Liver (tissue), 9 donors: ENCODE data around the gene RPS2. TPM values are rescaled to one million over a fixed set of nuclear protein-coding genes. Genes with fewer than 3 reads are reported as not detected.

Experiments used
- DNase-seq: peaks from one replicate; pipeline ENCODE4 v3.0.0-alpha.2; 2017; ENCODE audit warnings: low spot score
- H3K27ac ChIP-seq, 2 donors: one replicate each; pipeline ENCODE4 v1.7.0; 2013; ENCODE audit warnings: inconsistent platforms in 2 of 2, low read length in 2 of 2, control low read depth in 1 of 2, low read depth in 1 of 2, mild to moderate bottlenecking in 1 of 2
- H3K27me3 ChIP-seq, 4 donors: one replicate each; pipeline versions ENCODE4 v1.6.1 to v1.7.0; 2013; ENCODE audit warnings: low read length in 3 of 4, inconsistent platforms in 1 of 4, mild to moderate bottlenecking in 1 of 4, moderate library complexity in 1 of 4; ENCODE audit not compliant: control insufficient read depth in 4 of 4, insufficient read depth in 4 of 4
- H3K36me3 ChIP-seq, 4 donors: one replicate each; pipeline versions ENCODE4 v1.6.1 to v1.7.0; 2013; ENCODE audit warnings: low read length in 3 of 4, mild to moderate bottlenecking in 3 of 4, low read depth in 1 of 4, moderate library complexity in 1 of 4; ENCODE audit not compliant: control insufficient read depth in 4 of 4, insufficient read depth in 3 of 4
- H3K4me1 ChIP-seq, 4 donors: one replicate each; pipeline versions ENCODE4 v1.6.1 to v1.7.0; 2013; ENCODE audit warnings: low read length in 3 of 4, mild to moderate bottlenecking in 3 of 4, moderate library complexity in 1 of 4; ENCODE audit not compliant: control insufficient read depth in 4 of 4, insufficient read depth in 4 of 4
- H3K4me3 ChIP-seq, 3 donors: one replicate each; pipeline versions ENCODE4 v1.6.1 to v1.7.0; 2013; ENCODE audit warnings: low read length in 3 of 3, control low read depth in 1 of 3, low read depth in 1 of 3, mild to moderate bottlenecking in 1 of 3
- H3K9ac ChIP-seq, 2 donors: one replicate each; pipeline ENCODE4 v1.7.0; 2013; ENCODE audit warnings: low read length in 2 of 2, mild to moderate bottlenecking in 2 of 2, moderate library complexity in 2 of 2, control low read depth in 1 of 2, low read depth in 1 of 2
- H3K9me3 ChIP-seq, 4 donors: one replicate each; pipeline versions ENCODE4 v1.6.1 to v1.7.0; 2013; ENCODE audit warnings: low read length in 3 of 4; ENCODE audit not compliant: control insufficient read depth in 4 of 4
- CTCF ChIP-seq: fragments of 150-350 bp; IDR thresholded peaks from 2 replicates; pipeline ENCODE4 v1.5.1; 2017; ENCODE audit warnings: improper control_type of control experiment, low read depth, low read length; ENCODE audit not compliant: missing input control
- EGR1 ChIP-seq, 2 donors: IDR thresholded peaks; 2 replicates each; pipeline ENCODE4 v1.6.1; 2016 to 2018; ENCODE audit warnings: antibody characterized with exemption in 2 of 2, low read depth in 2 of 2
- FOXA1 ChIP-seq: IDR thresholded peaks from 2 replicates; pipeline ENCODE4 v1.6.1; 2016; ENCODE audit warnings: antibody characterized with exemption
- FOXA2 ChIP-seq: IDR thresholded peaks from 2 replicates; pipeline ENCODE4 v1.6.1; 2016; ENCODE audit warnings: antibody characterized with exemption
- HNF4A ChIP-seq, 2 donors: conservative IDR thresholded peaks; 2 replicates each; pipeline ENCODE4 v1.6.1; 2016; ENCODE audit warnings: antibody characterized with exemption in 2 of 2, mild to moderate bottlenecking in 2 of 2
- HNF4G ChIP-seq: IDR thresholded peaks from 2 replicates; pipeline ENCODE4 v1.6.1; 2016; ENCODE audit warnings: antibody characterized with exemption
- MAX ChIP-seq: IDR thresholded peaks from 2 replicates; pipeline ENCODE4 v1.6.1; 2016; ENCODE audit warnings: antibody characterized with exemption
- NR2F2 ChIP-seq: IDR thresholded peaks from 2 replicates; pipeline ENCODE4 v1.6.1; 2016; ENCODE audit warnings: antibody characterized with exemption
- RAD21 ChIP-seq, 2 donors: IDR thresholded peaks; 2 replicates each; pipeline ENCODE4 v1.6.1; 2016; ENCODE audit warnings: antibody characterized with exemption in 2 of 2, mild to moderate bottlenecking in 2 of 2
- RXRA ChIP-seq, 2 donors: IDR thresholded peaks; 2 replicates each; pipeline ENCODE4 v1.6.1; 2017 to 2018; ENCODE audit warnings: antibody characterized with exemption in 2 of 2, mild to moderate bottlenecking in 1 of 2
- SP1 ChIP-seq: IDR thresholded peaks from 2 replicates; pipeline ENCODE4 v1.6.1; 2018; ENCODE audit warnings: antibody characterized with exemption, mild to moderate bottlenecking
- TAF1 ChIP-seq: conservative IDR thresholded peaks from 2 replicates; pipeline ENCODE4 v1.6.1; 2016; ENCODE audit warnings: antibody characterized with exemption, mild to moderate bottlenecking
- YY1 ChIP-seq: IDR thresholded peaks from 2 replicates; pipeline ENCODE4 v1.6.1; 2016; ENCODE audit warnings: antibody characterized with exemption, mild to moderate bottlenecking
- WGBS: extraction: QIAGEN DNeasy Blood & Tissue Kit; methylation state at CpG from one replicate; pipeline ENCODE4 v1.1.7; 2013; 5-methylcytosine and 5-hydroxymethylcytosine counted together
- polyA plus RNA-seq, 2 donors: library from polyadenylated mRNA; stranded (reverse) in 1 of 2; unstranded in 1 of 2; fragments of 200-250 nt in 1 of 2; fragments of >200 nt in 1 of 2; fragmentation: Nextera tagmentation in 1 of 2; extraction: Ambion mirVana in 1 of 2; gene quantifications; one replicate each; pipeline versions ENCODE4 v1.2.1 to v1.2.3, GENCODE V29; 2013 to 2015
- total RNA-seq, 2 donors: library from RNA; depleted of rRNA; stranded (reverse); fragments of >200 nt; gene quantifications; one replicate each; pipeline ENCODE4 v1.2.3, GENCODE V29; 2014
- TF ChIP-seq, protein P1 (sequence below): IDR thresholded peaks from 2 replicates; pipeline ENCODE4 v1.6.1; 2016; ENCODE audit warnings: antibody characterized with exemption, mild to moderate bottlenecking
- TF ChIP-seq, protein P2 (sequence below): IDR thresholded peaks from 2 replicates; pipeline ENCODE4 v1.6.1; 2016; ENCODE audit warnings: antibody characterized with exemption
- donor health status: healthy.
- donor health status: healthy.
- donor health status: healthy.
- donor health status: healthy.
- donor health status: healthy.

RPS2 gene
- total and polyA plus RNA-seq, 4 donors = 524 to 1,440 (median 940) TPM

DNA sequence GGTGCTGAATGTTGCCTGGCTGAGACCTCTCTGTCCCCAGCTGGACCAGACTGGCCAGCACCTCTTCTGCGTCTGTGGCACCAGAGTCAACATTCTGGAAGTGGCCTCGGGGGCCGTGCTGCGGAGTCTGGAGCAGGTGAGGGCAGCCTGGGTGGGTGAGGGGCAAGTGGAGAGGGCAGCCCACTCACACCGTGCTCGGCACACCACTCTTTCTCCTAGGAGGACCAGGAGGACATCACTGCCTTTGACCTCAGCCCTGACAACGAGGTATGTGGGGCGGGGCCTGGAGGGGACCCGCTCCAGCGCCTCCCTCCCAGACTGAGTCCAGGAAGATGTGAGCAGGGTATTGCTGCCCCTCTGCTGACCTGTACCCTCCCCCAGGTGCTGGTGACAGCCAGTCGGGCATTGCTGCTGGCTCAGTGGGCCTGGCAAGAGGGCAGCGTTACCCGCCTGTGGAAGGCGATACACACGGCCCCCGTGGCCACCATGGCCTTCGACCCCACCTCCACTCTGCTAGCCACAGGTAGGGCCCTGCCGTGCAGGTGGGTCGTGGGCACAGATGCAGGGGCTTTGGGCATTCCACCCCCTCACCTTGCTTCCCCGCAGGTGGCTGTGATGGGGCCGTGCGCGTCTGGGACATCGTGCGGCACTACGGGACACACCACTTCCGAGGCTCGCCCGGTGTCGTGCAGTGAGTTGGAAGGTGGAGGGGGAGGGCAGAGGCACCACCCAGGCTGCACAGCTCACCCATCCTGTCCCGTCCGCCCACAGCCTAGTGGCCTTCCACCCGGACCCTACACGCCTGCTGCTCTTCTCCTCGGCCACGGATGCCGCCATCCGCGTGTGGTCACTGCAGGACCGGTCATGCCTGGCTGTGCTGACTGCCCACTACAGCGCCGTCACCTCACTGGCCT lies 9.8 kb upstream of the RPS2 start:
- Histone ChIP-seq H3K4me1 (peaks cover 6 to 23% (median 18%) of the 10 kb centered on the region in 4 donors), H3K27ac (no peak overlapping the region), H3K36me3 (peaks cover 14 to 41% (median 16%) of the 10 kb centered on the region in 4 donors), H3K9ac (no peak overlapping the region), H3K27me3 (no peaks in the 10 kb centered on the region), H3K9me3 (no peaks in the 10 kb centered on the region), H3K4me3 (no peak overlapping the region)
- no peak for DNase-seq
- TF ChIP-seq EGR1 (IDR thresholded peaks at IDR 0.05; ENCODE audit: low read depth in 2 of 2) = no peak
- TF ChIP-seq TAF1 = no peak
- no peak for TF ChIP-seq FOXA1
- TF ChIP-seq, protein P1, sequence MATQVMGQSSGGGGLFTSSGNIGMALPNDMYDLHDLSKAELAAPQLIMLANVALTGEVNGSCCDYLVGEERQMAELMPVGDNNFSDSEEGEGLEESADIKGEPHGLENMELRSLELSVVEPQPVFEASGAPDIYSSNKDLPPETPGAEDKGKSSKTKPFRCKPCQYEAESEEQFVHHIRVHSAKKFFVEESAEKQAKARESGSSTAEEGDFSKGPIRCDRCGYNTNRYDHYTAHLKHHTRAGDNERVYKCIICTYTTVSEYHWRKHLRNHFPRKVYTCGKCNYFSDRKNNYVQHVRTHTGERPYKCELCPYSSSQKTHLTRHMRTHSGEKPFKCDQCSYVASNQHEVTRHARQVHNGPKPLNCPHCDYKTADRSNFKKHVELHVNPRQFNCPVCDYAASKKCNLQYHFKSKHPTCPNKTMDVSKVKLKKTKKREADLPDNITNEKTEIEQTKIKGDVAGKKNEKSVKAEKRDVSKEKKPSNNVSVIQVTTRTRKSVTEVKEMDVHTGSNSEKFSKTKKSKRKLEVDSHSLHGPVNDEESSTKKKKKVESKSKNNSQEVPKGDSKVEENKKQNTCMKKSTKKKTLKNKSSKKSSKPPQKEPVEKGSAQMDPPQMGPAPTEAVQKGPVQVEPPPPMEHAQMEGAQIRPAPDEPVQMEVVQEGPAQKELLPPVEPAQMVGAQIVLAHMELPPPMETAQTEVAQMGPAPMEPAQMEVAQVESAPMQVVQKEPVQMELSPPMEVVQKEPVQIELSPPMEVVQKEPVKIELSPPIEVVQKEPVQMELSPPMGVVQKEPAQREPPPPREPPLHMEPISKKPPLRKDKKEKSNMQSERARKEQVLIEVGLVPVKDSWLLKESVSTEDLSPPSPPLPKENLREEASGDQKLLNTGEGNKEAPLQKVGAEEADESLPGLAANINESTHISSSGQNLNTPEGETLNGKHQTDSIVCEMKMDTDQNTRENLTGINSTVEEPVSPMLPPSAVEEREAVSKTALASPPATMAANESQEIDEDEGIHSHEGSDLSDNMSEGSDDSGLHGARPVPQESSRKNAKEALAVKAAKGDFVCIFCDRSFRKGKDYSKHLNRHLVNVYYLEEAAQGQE = no peak
- TF ChIP-seq, protein P2, sequence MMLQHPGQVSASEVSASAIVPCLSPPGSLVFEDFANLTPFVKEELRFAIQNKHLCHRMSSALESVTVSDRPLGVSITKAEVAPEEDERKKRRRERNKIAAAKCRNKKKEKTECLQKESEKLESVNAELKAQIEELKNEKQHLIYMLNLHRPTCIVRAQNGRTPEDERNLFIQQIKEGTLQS = no peak
- no peak for TF ChIP-seq NR2F2
- TF ChIP-seq HNF4G = no peak
- TF ChIP-seq RXRA (IDR thresholded peaks at IDR 0.05) = no peak
- no peak for TF ChIP-seq YY1
- WGBS = 96% methylated on average over 42 of the region's 42 CpGs

GRCh38 chr16:1973461-1974156 lies 9.0 kb upstream of the RPS2 start:
- DNase-seq = no peak
- 95% methylated on average over 16 of the region's 16 CpGs for WGBS
- H3K27ac ChIP-seq = no peak overlapping the region
- H3K4me1 ChIP-seq = peaks cover 6 to 23% (median 18%) of the 10 kb centered on the region in 4 donors
- H3K9ac ChIP-seq = no peak overlapping the region
- no peaks in the 10 kb centered on the region for H3K9me3 ChIP-seq
- H3K27me3 ChIP-seq = no peaks in the 10 kb centered on the region
- no peak overlapping the region for H3K4me3 ChIP-seq
- TF ChIP-seq RAD21 (IDR thresholded peaks at IDR 0.05) (no peak), HNF4G (no peak), SP1 (no peak), MAX (no peak), HNF4A (conservative IDR thresholded peaks at IDR 0.05) (no peak), EGR1 (IDR thresholded peaks at IDR 0.05; ENCODE audit: low read depth in 2 of 2) (no peak), CTCF (no peak), TAF1 (no peak), FOXA2 (no peak), FOXA1 (no peak)
- H3K36me3 ChIP-seq = peaks cover 14 to 41% (median 16%) of the 10 kb centered on the region in 4 donors
